ENCODE measurements around the gene PRR14L.
"Not testable (repeated sequence)": the region's sequence is repeated elsewhere in the genome, so short reads cannot be mapped to it uniquely, and the experiment has no call there.

PRR14L gene

DNA sequence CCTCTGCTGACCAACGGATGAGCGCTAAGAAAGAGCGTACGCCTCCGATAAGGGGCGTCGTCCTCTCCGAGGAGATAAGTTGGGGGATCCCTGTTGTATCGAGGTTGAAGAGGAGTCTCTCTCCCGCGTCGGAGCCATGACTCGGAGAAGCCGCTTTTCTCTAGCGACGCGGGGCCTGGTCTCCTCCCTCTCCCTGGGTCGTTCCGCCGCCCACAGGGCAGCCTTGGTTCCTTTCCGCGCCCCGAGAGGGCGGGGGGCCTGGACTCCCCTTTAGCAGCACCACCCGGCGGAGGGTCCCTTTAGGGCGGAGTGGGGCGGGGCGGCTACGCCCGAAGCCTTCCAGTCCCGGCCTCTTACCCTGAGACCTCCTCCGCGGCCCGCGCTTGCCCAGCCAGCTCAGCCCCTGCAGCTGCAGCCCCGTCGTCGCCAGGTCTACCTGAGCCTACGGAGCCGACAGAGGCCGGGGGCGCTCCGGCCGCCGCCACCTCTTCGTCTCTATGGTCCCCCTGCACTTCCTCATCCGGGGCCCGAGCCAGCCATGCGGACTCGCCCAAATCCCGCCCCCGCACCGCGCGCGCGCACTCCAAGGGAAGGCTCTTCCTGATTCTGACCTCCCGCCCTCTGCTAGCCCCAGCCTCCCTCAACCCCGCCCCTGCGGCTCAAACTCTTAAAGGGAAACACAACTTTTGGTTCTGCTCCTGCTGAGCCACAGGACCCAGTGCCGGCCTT, at the start of gene PRR14L:
TSS of gene PRR14L (minus strand) at position 497 of the 729 bp plus-strand sequence. CDS start 11,272 bp downstream, outside the sequence.
- peak; percentile 95 for DNase-seq (ENCODE audit: low spot score)

DNA sequence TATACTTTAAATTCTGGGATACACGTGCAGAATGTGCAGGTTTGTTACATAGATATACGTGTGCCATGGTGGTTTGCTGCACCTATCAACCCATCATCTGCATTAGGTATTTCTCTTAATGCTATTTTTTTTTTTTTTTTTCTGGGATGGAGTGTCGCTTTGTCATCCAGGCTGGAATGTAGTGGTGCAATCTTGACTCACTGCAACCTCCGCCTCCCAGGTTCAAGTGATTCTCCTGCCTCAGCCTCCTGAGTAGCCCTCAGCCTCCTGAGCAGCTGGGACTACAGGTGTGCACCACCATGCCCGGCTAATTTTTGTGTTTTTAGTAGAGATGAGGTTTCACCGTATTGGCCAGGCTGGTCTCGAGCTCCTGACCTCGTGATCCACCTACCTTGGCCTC, 49.4 kb upstream of the PRR14L start:
- DNase-seq (ENCODE audit: low spot score) = not testable (repeated sequence)

DNA sequence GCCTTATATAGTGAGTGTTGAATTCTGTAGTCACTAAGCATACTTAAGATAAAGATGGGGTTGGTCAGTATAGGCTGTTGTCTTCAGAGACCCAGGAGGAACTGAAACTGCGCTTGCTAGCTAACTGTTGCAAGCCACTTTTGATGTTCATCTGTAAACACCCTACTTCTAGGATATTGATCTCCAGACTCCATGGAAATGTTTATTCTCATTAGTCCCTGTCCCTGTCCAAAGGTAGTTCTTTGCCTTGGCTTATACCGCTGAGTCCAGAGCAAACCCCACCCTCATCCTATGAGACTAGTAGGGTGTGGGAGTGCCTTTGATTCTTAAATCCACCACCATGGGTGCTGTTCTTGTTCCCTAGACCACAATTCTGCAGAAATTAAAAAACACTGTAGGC, 40.3 kb upstream of the PRR14L start:
- DNase-seq (ENCODE audit: low spot score) = peak; percentile 24

DNA sequence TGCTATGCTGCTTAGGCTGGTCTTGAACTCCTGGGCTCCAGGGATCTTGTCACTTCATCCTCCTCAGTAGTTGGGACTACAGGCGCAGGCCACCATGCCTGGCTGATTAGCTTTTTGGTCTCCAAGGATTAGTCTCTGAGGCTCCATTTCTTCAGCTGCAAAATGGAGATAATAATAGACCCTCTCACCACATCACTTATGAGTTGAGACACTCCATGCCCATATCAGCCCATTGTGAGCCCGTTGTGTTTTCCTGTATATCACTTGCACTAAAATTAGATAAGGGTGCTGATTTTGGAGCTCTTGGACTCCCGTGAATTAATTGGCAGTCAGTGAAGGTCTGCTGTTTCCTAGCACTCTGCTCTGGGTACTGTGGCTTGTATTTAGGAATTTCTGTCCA, 39.9 kb upstream of the PRR14L start:
- DNase-seq (ENCODE audit: low spot score) = no peak

DNA sequence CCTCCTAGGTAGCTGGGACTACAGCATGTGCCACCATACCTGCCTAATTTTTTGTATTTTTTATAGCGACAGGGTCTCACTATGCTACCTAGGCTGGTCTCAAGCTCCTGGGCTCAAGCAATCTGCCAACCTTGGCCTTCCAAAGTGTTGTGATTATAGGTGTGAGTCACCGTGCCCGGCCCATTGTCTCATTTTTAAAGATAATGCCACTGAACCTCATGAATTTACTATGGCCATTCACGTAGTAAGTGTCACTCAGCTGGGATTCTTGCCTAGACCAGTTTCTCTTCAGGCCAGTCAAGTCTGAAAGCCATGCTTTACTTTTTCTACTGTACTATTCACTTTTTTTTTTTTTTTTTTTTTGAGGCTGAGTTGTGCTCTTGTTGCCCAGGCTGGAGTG, 26.3 kb upstream of the PRR14L start:
- DNase-seq (ENCODE audit: low spot score) = no peak

DNA sequence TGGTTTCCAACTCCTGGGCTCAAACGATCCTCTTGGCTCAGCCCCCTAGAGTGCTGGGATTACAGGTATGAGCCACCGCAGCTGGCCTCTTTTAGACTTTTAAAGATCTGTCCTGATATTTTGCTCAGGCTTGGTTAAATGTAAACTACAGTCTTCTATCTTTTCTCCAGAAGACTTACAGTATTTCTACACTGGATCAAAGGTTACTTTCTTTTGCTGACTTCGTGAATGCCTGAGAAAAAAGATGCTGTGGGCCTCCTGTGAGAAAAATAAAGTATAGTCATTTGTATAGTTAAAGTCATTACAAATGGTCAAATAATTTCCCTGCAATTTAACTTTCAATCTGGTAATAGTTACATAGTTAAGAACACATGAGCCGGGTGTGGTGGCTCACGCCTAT, 23.5 kb upstream of the PRR14L start:
- DNase-seq (ENCODE audit: low spot score) = no peak

DNA sequence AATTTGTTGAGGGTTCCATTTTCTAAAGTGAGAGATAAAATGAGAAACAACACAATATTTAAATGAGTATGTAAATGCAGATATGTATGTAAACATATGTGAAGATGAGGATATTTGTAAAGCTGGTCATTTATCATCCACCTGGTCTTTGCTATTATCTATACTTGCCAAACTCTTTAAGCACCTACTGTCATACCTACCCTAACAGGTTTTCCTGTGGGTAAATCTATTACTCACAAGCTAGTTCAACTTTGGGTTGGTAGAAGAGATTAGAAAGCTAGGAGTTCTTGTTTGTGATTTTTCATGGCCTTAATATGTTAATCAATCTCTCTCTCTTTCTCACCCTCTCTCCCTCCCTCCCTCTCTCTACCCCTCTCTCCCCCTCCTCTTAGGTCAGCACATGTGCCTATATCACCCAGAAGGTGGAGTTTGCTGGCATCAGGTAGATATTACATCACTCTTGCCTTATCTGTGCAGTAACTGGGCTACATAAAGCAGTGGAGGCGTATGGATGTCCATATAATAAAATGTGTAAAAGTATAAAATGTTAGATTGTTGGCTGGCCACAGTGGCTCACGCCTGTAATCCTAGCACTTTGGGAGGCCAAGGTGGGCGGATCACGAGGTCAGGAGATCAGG, 18.6 kb upstream of the PRR14L start:
- no peak for DNase-seq (ENCODE audit: low spot score)

DNA sequence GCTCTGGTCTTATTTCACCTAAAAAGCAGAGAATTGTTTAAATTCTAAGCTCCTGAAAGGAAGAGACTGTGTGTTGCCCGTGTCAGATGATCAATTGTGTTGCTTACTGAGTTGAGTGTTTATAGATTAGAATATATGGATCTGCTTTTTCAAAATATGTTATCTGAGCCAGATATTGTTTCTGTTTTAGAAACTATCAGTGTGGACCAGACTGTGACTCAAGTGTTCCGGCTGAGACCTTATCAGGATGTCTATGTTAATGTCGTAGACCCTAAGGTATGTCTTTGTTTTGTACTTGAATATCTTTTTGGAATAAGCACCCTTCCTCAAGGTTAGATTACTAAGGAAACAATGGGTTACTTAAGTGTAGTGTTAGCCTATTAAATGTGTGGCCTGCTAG, 14.9 kb upstream of the PRR14L start:
- DNase-seq (ENCODE audit: low spot score) = no peak

DNA sequence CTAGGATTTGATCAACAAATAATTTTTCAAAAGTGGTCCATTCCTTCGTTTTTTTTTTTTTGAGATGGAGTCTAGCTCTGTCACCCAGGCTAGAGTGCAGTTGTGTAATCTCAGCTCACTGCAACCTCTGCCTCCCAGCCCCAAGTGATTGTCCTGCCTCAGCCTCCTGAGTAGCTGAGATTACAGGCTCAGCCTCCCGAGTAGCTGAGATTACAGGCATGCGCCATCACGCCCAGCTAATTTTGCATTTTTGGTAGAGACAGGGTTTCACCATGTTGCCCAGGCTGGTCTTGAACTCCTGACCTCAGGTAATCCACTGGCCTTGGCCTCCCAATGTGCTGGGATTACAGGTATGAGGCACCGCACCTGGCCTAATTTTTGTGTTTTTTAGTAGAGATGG, 8.9 kb upstream of the PRR14L start:
- DNase-seq (ENCODE audit: low spot score) = not testable (repeated sequence)

DNA sequence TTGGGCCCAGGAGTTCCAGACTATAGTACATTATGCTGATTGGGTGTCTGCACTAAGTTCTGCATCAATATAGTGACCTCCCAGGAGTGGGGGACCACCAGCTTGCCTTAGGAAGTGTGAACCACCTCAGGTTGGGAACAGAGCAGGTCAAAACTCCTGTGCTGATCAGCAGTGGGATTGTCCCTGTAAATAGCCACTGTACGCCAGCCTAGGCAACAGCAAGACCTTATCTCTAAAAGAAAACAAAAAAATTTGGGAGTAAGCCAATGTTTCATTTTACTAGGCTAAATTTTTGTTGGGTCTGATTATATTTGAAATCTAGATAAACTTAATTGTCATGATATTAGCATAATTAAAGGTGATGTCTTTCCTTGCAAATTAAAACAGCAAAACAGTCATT, 7.3 kb upstream of the PRR14L start:
- no peak for DNase-seq (ENCODE audit: low spot score)

DNA sequence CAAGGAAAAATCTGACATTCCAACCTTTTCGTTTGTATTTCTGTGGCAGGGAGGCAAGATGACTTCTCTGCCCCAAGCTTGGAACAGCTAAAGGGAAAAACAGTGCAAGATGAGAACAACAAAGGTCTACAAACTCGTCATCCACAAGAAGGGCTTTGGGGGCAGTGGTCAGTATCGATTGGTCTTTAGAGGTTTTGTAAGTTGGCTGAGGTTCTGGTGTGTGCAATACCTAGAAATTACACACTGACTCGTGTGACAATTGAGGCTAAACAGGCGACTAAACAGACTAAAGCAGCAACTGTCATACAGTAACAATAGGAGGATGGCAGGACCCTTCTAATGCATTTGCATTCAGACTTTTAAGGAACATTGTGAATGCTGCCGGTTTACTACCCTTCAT, 4.9 kb upstream of the PRR14L start:
- no peak for DNase-seq (ENCODE audit: low spot score)

DNA sequence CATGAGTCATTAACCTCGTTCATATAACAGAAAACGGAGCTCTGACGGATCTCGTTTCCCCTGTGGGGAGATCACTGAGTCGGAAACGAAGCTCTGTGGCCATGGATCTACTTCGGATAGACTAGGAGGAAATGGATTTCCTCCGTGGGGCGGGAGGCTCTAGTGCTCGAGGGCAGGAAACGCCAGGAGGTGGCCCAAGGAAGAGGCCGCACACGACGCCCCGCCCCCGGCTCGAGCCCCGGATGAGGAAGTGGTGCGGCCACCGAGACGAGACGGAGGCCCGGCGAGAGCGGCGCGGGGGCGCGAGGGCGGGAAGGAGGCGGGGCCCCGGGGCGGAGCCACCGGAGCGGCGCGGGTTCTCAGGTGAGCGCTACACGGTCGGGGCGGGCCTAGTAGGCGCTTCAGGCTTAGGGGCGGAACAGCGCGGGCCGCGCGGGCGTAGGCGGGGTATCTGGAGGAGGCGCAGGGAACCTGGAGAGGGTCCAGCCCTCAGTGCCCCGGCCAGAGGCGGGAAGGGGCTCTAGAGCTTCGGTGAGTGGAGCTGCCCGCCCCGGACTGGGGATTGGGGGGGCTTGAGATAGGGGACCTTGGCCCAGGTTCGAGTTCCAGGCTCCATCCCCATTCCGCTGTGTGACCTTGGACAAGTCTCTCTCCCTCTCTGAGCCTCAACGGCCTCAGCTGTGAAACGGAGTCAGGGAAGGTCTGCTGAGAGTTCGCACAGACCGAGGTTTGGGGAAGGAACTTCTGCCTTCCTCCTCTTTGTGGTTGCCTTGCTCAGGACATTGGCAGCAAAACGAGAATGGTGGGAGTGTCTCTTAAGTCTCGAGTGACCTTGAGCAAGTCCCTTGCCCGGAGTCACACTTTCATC, 3.9 kb upstream of the PRR14L start, which contains the start of gene DEPDC5:
TSS of gene DEPDC5 (plus strand) at position 386 of the 868 bp plus-strand sequence. CDS start 903 bp downstream, outside the sequence.
- DNase-seq (ENCODE audit: low spot score) = peak; percentile 96

DNA sequence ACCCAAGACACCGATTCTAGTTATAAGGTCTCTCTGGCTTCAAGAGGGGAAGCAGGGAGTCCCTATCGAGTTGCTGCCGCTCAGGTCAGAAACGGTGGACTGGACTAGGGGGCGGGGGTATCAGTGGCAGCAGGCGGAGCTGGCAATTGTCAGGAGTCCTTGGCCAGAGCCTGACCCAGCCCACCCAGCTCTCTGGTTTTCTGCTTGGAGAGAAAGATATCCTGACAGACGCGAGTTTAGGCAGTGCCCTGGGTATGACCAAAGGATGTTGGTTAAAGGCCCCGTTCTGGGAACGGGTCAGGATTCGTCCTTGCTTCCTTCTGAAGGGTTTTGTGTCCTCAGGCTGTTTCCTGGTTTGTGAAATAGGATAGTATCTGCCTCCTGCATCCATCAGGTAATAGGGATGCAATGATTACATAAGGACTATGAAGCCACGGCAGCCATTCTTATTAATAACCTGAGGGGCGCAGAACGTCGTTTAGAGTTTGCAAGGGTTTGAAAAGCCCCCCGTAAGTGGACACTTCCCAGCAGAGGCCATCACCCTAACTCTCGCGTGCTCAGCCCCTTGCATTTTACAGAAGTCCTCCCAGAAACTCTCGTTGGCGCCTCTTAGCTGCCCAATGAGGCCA, 3.2 kb upstream of the PRR14L start:
- DNase-seq (ENCODE audit: low spot score) = no peak

DNA sequence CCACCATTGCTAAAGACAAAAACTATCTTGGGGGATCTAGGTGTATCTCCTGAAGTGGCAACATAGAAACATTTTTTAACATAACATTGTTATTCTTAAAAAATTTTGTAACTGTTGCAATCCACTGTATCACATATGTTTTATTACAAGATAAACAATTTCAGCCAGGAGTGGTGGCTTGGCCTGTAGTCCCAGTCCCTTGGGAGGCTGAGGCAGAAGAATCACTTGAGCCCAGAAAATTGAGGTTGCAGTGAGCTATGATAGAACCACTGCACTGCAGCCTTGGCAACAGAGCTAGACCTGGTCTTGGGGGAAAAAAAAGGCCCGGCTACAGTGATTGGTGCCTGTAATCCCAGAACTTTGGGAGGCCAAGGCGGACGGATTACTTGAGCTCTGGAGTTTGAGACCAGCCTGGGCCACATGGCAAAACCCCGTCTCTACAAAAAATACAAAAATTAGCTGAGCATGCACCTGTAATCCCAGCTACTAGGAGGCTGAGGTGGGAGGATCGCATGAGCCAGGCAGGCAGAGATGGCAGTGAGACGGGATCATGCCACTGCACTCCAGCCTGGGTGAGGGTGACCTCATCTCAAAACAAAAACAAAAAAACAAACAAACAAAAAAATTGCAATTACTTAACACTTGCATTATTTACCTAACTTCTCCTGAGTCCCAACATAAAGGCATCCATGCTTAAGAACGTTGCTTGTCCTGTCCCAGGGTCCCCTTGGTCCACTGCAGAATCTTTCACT, 2.3 kb upstream of the PRR14L start:
- no peak for DNase-seq (ENCODE audit: low spot score)

DNA sequence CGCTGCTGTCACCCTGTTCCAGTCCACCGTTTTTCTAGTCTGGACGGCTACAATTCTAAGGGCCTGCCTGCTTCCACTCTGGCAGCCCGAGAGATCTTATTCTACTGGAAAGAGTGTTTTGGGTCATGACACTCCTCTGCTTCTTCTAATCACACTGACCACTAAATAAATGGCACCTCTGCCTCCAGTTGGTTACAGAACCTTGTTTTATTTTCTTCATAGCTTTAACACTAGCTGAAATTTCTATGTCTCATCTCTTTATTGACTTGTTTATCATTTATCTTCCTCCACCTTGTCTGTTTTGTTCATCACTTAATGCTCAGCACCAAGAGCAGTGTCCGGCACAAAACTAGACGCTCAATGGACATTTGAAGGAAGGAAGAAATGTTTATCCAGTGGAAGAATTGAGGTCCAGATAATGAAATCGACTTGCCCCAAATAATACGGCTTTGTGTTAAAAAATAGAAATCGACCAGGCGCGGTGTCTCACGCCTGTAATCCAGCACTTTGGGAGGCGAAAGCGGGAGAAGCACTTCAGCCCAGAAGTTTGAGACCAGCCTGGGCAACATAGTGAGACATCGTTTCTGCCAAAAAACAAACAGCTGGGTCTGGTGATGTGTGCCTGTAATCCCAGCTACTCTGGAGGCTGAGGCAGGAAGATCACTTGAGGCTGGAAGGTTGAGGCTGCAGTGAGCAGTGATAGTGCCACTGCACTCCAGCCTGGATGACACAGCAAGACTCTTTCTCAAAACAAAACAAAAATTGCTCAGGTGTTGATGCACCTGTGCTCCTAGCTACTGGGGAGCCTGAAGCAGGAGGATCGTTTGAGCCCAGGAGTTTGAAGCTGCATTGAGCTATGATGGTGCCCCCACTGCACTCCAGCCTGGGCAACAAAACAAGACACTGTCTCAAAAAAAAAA, 693 bp upstream of the PRR14L start:
- DNase-seq (ENCODE audit: low spot score) = no peak

DNA sequence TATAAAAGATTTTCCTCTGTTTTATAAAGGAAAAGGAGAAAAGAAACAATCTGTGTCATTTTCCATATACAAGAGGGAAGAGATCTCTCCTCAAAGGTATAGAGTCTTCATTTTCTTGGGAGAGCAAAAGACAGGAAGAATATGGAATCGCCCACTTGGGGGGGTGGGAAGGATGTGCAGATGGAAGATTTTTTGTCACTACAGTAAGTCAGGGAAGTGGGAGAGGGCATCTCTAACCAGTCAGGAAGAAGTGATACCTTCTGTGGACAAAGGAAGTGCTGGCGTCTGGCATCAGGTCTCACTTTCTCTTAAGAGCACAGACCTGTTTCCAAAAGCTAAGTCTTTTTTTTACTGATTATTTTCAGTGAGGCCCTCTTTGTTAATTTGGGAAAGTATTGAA, 1.4 kb downstream of the PRR14L start:
- no peak for DNase-seq (ENCODE audit: low spot score)

DNA sequence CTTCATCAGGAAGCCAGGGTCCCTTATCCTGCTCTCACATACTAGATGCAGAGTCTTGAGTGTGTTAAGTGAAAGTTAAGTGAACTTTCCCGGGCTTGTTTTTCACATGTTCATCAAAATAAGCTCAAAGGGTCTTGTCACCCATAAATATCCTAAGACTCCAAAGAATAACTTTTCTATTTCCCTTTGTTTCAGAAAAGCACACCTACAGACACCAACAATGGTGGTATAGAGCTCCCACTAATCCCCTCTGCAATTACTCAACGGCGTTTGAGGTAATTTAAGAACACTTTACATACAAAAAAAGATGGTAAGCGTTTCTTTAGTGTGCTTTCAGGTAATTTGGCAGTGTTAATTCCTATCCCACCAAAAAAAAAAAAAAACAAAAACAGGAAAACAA, 2.5 kb downstream of the PRR14L start:
- DNase-seq (ENCODE audit: low spot score) = no peak

DNA sequence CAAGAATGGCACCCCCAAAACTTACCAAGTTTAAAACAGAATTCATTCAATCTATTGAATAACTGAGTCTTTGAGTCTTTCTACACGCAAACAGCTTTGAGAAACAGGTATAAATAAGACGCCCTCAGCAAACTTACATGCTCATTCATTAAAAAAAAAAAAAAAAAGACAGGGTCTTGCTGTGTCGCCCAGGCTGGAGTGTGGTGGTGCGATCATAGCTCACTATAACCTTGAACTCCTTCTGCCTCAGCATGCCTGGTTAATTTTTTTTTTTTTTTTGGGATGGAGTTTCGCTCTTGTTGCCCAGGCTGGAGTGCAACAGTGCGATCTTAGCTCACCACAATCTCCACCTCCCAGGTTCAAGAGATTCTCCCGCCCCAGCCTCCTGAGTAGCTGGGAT, 6.1 kb downstream of the PRR14L start:
- DNase-seq (ENCODE audit: low spot score) = no peak

DNA sequence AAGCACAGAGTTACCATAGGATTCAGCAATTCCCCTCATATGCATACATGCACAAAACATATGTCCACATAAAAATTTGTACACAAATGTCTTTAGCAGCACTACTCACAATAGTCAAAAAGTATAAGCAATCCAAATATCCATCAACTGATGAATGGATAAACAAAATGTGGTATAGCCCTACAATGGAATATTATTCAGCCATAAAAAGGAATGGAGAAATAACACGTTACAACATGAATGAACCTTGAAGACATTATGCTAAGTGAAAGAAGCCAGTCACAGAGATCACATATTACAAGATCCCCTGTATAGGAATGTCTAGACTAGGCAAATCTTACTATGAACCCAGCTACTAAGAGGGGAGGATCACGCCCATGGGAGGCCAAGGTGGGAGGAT, 7.2 kb downstream of the PRR14L start:
- no peak for DNase-seq (ENCODE audit: low spot score)

DNA sequence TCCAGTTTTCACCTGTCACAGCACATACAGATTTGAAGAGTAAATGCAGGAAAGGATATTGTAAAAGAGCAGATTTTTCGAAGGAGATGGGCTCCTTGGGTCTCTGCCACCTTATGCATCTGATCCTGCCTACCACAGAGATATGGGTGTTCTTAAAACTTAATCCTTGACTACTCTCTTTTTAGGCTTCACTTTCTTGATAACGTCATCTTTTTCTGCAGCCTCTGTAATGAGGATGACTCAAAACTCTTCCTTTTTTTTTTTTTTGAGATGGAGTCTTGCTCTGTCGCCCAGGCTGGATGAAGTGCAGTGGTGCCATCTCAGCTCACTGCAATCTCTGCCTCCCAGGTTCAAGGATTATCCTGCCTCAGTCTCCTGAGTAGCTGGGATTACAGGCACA, 7.8 kb downstream of the PRR14L start:
- no peak for DNase-seq (ENCODE audit: low spot score)

Measured in germinal center (tissue), 1 donor.